GM18517 (cell line): ENCODE measurements around the gene EIF2B1.
"Not testable (repeated sequence)": the region's sequence is repeated elsewhere in the genome, so short reads cannot be mapped to it uniquely, and the experiment has no call there.

Experiments
- ATAC-seq: cut with Tn5 transposase; IDR thresholded peaks from one replicate; pipeline ENCODE4 v1.9.1; 2021; ENCODE audit warnings: mild to moderate bottlenecking, moderate library complexity; ENCODE audit not compliant: unreplicated experiment

Gene EIF2B1

GRCh38 chr12:123621101-123621500 lies 12.4 kb downstream of the EIF2B1 start:
- ATAC-seq = no peak

GRCh38 chr12:123617580-123617979 lies 15.9 kb downstream of the EIF2B1 start:
- no peak for ATAC-seq

GRCh38 chr12:123617144-123617543 lies 16.3 kb downstream of the EIF2B1 start:
- ATAC-seq = no peak

- ATAC-seq = no peak
Measured at GRCh38 chr12:123614531-123614930, 19.0 kb downstream of the EIF2B1 start.

GRCh38 chr12:123614110-123614509 lies 19.4 kb downstream of the EIF2B1 start:
- ATAC-seq = no peak

- ATAC-seq = no peak
Measured at GRCh38 chr12:123608182-123608581, 25.3 kb downstream of the EIF2B1 start.

- ATAC-seq = no peak
Measured at GRCh38 chr12:123607756-123608155, 25.7 kb downstream of the EIF2B1 start.

- ATAC-seq = not testable (repeated sequence)
Measured at GRCh38 chr12:123603495-123603894, 30.0 kb downstream of the EIF2B1 start.

- ATAC-seq = no peak
Measured at GRCh38 chr12:123602651-123603195, 30.8 kb downstream of the EIF2B1 start.

GRCh38 chr12:123601602-123602489 lies 31.6 kb downstream of the EIF2B1 start, which contains the start of gene DDX55:
Gene DDX55, plus strand, starts transcription at chr12:123602099. Its CDS starts 50 bp downstream, at chr12:123602149.
- ATAC-seq = peak; percentile 84

GRCh38 chr12:123599721-123600120 lies 33.8 kb downstream of the EIF2B1 start:
- no peak for ATAC-seq

- ATAC-seq = no peak
Measured at GRCh38 chr12:123599310-123599709, 34.2 kb downstream of the EIF2B1 start.

- no peak for ATAC-seq
Measured at GRCh38 chr12:123598522-123598921, 35.0 kb downstream of the EIF2B1 start.

- no peak for ATAC-seq
Measured at GRCh38 chr12:123597100-123597499, 36.4 kb downstream of the EIF2B1 start.

GRCh38 chr12:123595729-123596128 lies 37.8 kb downstream of the EIF2B1 start:
- ATAC-seq = no peak

GRCh38 chr12:123591702-123592481 lies 41.6 kb downstream of the EIF2B1 start:
- ATAC-seq = no peak

GRCh38 chr12:123580772-123581171 lies 52.7 kb downstream of the EIF2B1 start:
- no peak for ATAC-seq

- not testable (repeated sequence) for ATAC-seq
Measured at GRCh38 chr12:123578829-123579228, 54.7 kb downstream of the EIF2B1 start.

GRCh38 chr12:123578243-123578642 lies 55.2 kb downstream of the EIF2B1 start:
- no peak for ATAC-seq

- no peak for ATAC-seq
Measured at GRCh38 chr12:123576611-123577010, 56.9 kb downstream of the EIF2B1 start.

- no peak for ATAC-seq
Measured at GRCh38 chr12:123573870-123574269, 59.6 kb downstream of the EIF2B1 start.
